ENCODE results near the gene PIK3CA. TPM values are rescaled to one million over a fixed set of nuclear protein-coding genes. Genes with fewer than 3 reads are reported as not detected.
A peak's percentile ranks its signal among the peaks of the same experiment; 100 is the strongest.
"Not testable (repeated sequence)": the region's sequence is repeated elsewhere in the genome, so short reads cannot be mapped to it uniquely, and the experiment has no call there.

Gene PIK3CA
- total and polyA plus RNA-seq, 12 donors: 4.0 to 35.3 (median 22.5) TPM

DNA sequence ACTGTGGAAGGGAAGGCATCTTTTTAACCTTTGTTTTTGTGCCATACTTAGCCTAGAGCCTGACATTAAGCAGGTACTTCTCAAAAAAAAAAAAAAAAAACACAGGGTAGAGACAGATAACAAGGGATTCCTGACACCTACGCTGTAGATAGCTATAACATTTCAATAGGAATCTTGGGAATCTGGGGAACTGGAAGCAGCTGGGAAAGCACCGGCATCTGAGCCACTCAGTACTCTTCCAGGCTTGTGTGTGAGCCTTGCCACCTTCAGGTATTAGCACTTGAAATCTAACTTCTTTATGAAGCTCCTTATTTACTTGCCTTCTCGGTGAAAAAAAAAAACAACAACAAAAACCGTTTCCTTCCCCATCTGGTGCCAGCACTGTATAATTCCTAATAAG is 46.8 kb downstream of the PIK3CA start:
- peaks cover 0 to 13% (median 0%) of the 10 kb centered on the region in 9 donors for H3K36me3 ChIP-seq
- TF ChIP-seq, protein P1, sequence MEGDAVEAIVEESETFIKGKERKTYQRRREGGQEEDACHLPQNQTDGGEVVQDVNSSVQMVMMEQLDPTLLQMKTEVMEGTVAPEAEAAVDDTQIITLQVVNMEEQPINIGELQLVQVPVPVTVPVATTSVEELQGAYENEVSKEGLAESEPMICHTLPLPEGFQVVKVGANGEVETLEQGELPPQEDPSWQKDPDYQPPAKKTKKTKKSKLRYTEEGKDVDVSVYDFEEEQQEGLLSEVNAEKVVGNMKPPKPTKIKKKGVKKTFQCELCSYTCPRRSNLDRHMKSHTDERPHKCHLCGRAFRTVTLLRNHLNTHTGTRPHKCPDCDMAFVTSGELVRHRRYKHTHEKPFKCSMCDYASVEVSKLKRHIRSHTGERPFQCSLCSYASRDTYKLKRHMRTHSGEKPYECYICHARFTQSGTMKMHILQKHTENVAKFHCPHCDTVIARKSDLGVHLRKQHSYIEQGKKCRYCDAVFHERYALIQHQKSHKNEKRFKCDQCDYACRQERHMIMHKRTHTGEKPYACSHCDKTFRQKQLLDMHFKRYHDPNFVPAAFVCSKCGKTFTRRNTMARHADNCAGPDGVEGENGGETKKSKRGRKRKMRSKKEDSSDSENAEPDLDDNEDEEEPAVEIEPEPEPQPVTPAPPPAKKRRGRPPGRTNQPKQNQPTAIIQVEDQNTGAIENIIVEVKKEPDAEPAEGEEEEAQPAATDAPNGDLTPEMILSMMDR (IDR thresholded peaks at IDR 0.05): no peak
- DNase-seq (no peak), ATAC-seq (peak in 3 of 8 donors; percentile 38 to 64 (median 50))
- WGBS, 2 donors: 23 to 42% methylated on average over 4 of the region's 4 CpGs
- peaks cover 1 to 67% (median 53%) of the 10 kb centered on the region in 9 donors for H3K4me1 ChIP-seq
- intact Hi-C loops (cut with DNase I): loop anchor here in 4 of 10 donors (5.0 kb wide), 3 partner anchors 43 to 1103 kb away; partner anchors contain the start of gene PIK3CA (in 2 of the 4)
- H3K27me3 ChIP-seq: no peaks in the 10 kb centered on the region
- H3K9me3 ChIP-seq: no peaks in the 10 kb centered on the region
- H3K27ac ChIP-seq: peak overlapping the region in 1 of 10 donors; percentile 41
- no peak overlapping the region for H3K4me3 ChIP-seq

DNA sequence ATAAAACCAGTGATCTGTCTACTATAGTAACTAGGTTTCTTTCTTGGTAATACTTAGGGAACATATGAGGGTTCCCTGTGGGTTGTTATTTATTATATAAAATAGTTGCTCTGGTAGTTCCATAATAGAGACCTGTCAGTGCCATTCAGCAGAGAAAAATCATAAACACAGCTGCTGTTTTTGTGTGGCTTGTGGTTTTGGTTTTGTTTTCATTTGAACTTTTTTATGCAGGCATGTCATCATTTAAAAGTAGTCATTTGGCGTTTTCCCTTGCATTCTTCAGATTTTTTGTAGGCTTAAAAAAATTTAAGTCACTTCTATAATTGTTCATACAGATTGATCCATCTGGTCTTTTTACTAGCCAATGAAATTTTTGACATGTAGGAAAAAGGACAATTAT is 47.9 kb downstream of the PIK3CA start:
- intact Hi-C loops (cut with DNase I): loop anchor here in 3 of 10 donors (2.0 to 5.0 kb wide), 3 partner anchors 47 to 1104 kb away; partner anchors contain the start of gene PIK3CA (in 2 of the 3)
- 31 to 53% methylated on average over 1 of the region's 1 CpG for WGBS, 2 donors
- TF ChIP-seq, protein P1 (IDR thresholded peaks at IDR 0.05): no peak
- Histone ChIP-seq H3K9me3 (no peaks in the 10 kb centered on the region), H3K4me1 (peaks cover 0 to 58% (median 42%) of the 10 kb centered on the region in 9 donors), H3K4me3 (no peak overlapping the region), H3K27ac (peak overlapping the region in 2 of 10 donors; percentile 23 to 41), H3K36me3 (peaks cover 0 to 25% (median 0%) of the 10 kb centered on the region in 9 donors), H3K27me3 (no peaks in the 10 kb centered on the region)
- ATAC-seq (peak in 2 of 8 donors; percentile 31 to 35), DNase-seq (no peak)

DNA sequence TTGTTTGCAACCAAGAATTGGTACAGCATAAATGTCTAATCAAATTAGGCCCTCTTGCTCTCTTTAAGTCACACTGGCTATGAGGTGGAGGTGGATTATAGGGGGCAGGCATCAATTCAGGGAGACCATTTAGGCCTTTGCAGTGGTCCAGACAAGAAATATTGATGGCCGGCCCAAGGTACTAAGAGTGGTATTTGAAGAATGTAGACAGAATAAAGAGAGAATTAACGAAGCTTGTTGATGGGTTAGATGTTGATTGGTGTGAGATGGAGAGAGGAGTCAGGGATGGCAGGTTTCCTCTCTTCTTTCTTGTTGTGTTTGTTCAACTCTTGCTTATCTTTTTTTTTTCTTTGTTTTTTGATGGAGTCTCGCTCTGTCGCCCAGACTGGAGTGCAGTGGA is 48.5 kb downstream of the PIK3CA start:
- ATAC-seq (peak in 1 of 8 donors; percentile 22), DNase-seq (no peak)
- Histone ChIP-seq H3K36me3 (peaks cover 0 to 31% (median 4%) of the 10 kb centered on the region in 9 donors), H3K4me1 (peaks cover 0 to 52% (median 40%) of the 10 kb centered on the region in 9 donors), H3K4me3 (no peak overlapping the region), H3K27ac (peak overlapping the region in 2 of 10 donors; percentile 23 to 41), H3K9me3 (no peaks in the 10 kb centered on the region), H3K27me3 (no peaks in the 10 kb centered on the region)
- TF ChIP-seq, protein P1 (IDR thresholded peaks at IDR 0.05): no peak
- intact Hi-C loops (cut with DNase I): loop anchor here in 3 of 10 donors (2.0 to 5.0 kb wide), 3 partner anchors 48 to 1104 kb away; partner anchors contain the start of gene PIK3CA (in 2 of the 3)
- 83 to 92% methylated on average over 4 of the region's 4 CpGs for WGBS, 2 donors

- H3K4me3 ChIP-seq: no peak overlapping the region
- peaks cover 0 to 69% (median 7%) of the 10 kb centered on the region in 9 donors for H3K36me3 ChIP-seq
- WGBS, 2 donors: 88 to 91% methylated on average over 2 of the region's 2 CpGs
- no peaks in the 10 kb centered on the region for H3K9me3 ChIP-seq
- no peak overlapping the region for H3K27ac ChIP-seq
- peaks cover 0 to 17% (median 10%) of the 10 kb centered on the region in 9 donors for H3K4me1 ChIP-seq
- no peaks in the 10 kb centered on the region for H3K27me3 ChIP-seq
- ATAC-seq (no peak), DNase-seq (no peak)
- TF ChIP-seq, protein P1 (IDR thresholded peaks at IDR 0.05): no peak
- intact Hi-C loops (cut with DNase I): no loop called here
Observed at GRCh38 chr3:179200790-179201189, 52.6 kb downstream of the PIK3CA start.

- H3K27ac ChIP-seq; H3K27me3 ChIP-seq; DNase-seq; ATAC-seq; H3K9me3 ChIP-seq; intact Hi-C loops (cut with DNase I); H3K4me3 ChIP-seq; H3K4me1 ChIP-seq: not testable (repeated sequence)
- WGBS, 2 donors: 86 to 100% methylated on average over 1 of the region's 1 CpG
- peaks cover 0 to 94% (median 18%) of the 10 kb centered on the region in 9 donors for H3K36me3 ChIP-seq
Observed at GRCh38 chr3:179215550-179215949, 67.4 kb downstream of the PIK3CA start.

GRCh38 chr3:179218213-179218612 is 70.1 kb downstream of the PIK3CA start:
- 90 to 94% methylated on average over 1 of the region's 1 CpG for WGBS, 2 donors
- H3K4me3 ChIP-seq; H3K9me3 ChIP-seq; intact Hi-C loops (cut with DNase I); DNase-seq; ATAC-seq; H3K27ac ChIP-seq; H3K27me3 ChIP-seq; H3K4me1 ChIP-seq: not testable (repeated sequence)
- peaks cover 0 to 93% (median 9%) of the 10 kb centered on the region in 9 donors for H3K36me3 ChIP-seq
